Measurements from ENCODE around the gene POU6F1. TPM values are rescaled to one million over a fixed set of nuclear protein-coding genes. Genes with fewer than 3 reads are reported as not detected.
"Not testable (repeated sequence)": the region's sequence is repeated elsewhere in the genome, so short reads cannot be mapped to it uniquely, and the experiment has no call there.

Gene POU6F1
- total RNA-seq, 1 experiment from 2014 or later, result 8.3 TPM

DNA sequence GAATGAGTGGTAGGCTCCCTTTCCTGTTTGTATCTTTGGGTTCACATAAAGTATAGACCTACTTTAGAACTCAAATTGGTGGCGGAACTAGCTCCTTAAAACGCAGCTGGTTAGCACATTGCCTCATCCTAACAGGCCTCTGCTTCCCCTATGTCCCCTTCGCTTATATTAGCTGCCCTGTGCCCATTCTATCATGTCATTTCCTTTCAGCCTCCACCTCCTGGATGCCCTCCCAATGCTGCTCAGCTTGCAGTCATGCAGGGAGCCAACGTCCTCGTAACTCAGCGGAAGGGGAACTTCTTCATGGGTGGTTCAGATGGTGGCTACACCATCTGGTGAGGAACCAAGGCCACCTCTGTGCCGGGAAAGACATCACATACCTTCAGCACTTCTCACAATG lies 24.3 kb upstream of the POU6F1 start:
- H3K27me3 ChIP-seq (ENCODE audit: control insufficient read depth, insufficient read depth, low read length), result no peaks in the 10 kb centered on the region
- H3K36me3 ChIP-seq (replicated peaks; ENCODE audit: control insufficient read depth, insufficient read depth, low read length), result peaks cover 16% of the 10 kb centered on the region

DNA sequence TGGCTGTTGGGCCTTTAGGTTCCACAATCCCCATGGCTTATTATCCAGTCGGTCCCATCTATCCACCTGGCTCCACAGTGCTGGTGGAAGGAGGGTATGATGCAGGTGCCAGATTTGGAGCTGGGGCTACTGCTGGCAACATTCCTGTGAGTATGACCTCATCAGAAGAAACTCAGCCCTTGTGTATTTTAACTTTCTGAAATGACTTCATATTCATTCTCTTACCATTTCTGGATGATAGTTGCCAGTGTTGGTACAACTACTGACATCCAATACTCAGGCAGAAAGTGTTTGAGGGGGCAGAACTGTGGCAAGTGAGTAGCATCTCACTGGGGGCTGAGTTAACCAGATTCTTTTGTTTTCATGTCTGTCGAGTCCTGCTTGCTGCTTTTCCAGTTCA lies 23.1 kb upstream of the POU6F1 start:
- DNase-seq, result no peak
- peaks cover 14% of the 10 kb centered on the region for H3K36me3 ChIP-seq (replicated peaks; ENCODE audit: control insufficient read depth, insufficient read depth, low read length)
- H3K27me3 ChIP-seq (ENCODE audit: control insufficient read depth, insufficient read depth, low read length), result no peaks in the 10 kb centered on the region
- no peak overlapping the region for H3K4me3 ChIP-seq (ENCODE audit: insufficient read depth, low read depth, low read length)

More for the DNA sequence above, 24.3 kb upstream of the POU6F1 start:
- no peak overlapping the region for H3K4me3 ChIP-seq (ENCODE audit: insufficient read depth, low read depth, low read length)
- DNase-seq, result no peak

DNA sequence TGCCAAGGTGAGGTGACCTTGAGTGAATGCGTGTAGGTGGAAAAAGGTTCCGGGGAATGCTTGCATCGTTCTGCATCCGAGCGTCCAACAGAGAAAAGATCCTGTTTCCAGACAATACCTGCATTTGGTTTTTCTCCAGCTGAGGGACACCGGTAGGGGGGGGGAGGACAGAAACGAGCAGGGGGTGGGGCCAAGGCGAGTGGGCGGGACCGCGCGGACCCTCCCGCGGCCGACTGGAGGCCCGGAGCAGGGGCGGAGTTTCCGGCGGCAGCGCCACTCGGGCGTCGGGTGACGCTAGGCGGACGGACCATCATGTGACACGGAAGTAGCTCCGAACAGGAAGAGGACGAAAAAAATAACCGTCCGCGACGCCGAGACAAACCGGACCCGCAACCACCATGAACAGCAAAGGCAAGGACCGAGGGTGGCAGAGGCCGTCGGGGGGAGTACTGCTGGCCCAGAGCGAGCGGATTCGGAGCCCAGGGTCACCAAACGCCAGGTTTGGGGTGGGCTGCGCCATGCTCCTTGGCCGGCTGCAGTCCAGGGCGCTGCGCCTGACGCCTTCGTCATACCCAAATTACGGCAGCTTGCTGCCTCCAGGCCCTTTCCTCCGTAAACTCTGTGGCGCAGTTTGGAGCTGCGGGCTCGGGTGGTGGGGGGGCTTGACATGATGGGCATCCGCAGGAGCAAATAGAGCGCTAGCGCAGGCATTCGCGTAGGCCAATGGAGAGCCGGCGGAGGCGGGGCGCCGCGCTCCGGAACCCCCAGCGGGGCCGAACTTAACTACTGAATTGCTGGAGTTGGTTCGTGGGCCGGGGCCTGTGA lies 20.9 kb upstream of the POU6F1 start, which contains the start of gene DAZAP2:
Gene DAZAP2, plus strand, starts transcription at position 317 of the 825 bp plus-strand sequence. Its CDS starts 82 bp downstream, at position 399.
- Histone ChIP-seq H3K4me3 (ENCODE audit: insufficient read depth, low read depth, low read length) (peak within 1 kb of the TSS; percentile 100), H3K36me3 (replicated peaks; ENCODE audit: control insufficient read depth, insufficient read depth, low read length) (peaks cover 14% of the 10 kb centered on the region), H3K27me3 (ENCODE audit: control insufficient read depth, insufficient read depth, low read length) (no peaks in the 10 kb centered on the region)
- DNase-seq, result peak; percentile 99

DNA sequence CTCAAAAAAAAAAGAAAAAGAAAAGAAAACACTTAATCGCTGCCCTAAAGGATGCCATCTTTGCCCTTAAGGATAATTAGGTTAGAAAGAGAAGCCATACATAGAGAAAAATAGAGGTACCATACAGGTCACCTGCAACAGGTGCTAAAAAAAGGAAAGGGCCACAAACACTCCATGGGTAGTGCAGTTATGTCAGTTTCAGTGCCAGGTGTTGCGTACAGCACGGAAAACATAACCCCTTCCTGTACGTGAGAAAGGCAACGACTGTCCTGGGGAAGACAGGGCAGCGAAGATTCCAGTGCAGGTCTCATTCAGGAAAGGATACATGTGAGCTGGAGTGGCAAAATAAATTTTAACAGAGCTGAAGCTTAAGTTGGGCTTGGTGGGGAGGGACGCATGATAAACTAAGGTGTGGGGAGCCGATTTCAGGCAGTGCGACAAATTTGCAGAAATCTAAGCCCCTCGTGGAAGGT lies 20.2 kb upstream of the POU6F1 start:
- no peaks in the 10 kb centered on the region for H3K27me3 ChIP-seq (ENCODE audit: control insufficient read depth, insufficient read depth, low read length)
- H3K36me3 ChIP-seq (replicated peaks; ENCODE audit: control insufficient read depth, insufficient read depth, low read length), result peaks cover 14% of the 10 kb centered on the region
- H3K4me3 ChIP-seq (ENCODE audit: insufficient read depth, low read depth, low read length), result peak overlapping the region; percentile 100
- DNase-seq, result no peak

DNA sequence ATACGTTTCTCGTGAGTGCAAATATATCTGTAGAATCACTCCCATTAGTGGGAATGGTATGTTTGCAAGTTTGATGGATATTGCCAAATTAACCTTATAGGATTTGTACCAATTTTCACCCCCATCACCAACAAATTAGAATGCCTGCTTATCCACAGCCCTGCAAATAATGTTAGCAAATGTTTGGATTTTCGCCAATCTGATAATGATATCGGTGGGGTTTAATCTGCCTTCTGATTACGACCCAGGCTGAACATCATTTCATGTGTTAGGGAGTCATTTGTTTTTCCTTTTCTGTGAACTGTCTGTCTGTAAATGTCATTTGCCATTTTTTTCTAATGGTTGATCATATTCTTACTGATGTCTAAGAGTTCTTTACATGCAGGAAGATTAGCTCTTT lies 16.7 kb upstream of the POU6F1 start:
- no peak overlapping the region for H3K4me3 ChIP-seq (ENCODE audit: insufficient read depth, low read depth, low read length)
- DNase-seq, result no peak
- H3K36me3 ChIP-seq (replicated peaks; ENCODE audit: control insufficient read depth, insufficient read depth, low read length), result no peaks in the 10 kb centered on the region
- no peaks in the 10 kb centered on the region for H3K27me3 ChIP-seq (ENCODE audit: control insufficient read depth, insufficient read depth, low read length)

DNA sequence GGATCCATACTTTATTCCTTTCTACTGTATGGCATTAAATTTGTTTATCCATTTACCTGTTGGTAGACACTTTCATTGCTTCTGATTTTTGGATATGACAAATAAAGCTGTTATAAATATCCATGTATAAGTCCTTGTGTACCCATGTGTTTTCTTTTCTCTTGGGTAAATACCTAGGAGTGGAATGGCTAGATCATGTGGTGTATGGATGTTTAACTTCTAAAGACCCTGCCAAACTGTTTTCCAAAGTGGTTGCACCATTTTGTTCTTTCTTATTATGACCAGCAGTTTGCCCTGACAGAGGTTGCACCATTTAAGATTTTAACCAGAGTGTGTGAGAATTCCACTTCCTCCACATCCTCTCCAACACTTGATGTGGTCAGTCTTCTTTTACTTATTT lies 14.8 kb upstream of the POU6F1 start:
- no peak for DNase-seq
- Histone ChIP-seq H3K4me3 (ENCODE audit: insufficient read depth, low read depth, low read length) (no peak overlapping the region), H3K36me3 (replicated peaks; ENCODE audit: control insufficient read depth, insufficient read depth, low read length) (no peaks in the 10 kb centered on the region), H3K27me3 (ENCODE audit: control insufficient read depth, insufficient read depth, low read length) (no peaks in the 10 kb centered on the region)

DNA sequence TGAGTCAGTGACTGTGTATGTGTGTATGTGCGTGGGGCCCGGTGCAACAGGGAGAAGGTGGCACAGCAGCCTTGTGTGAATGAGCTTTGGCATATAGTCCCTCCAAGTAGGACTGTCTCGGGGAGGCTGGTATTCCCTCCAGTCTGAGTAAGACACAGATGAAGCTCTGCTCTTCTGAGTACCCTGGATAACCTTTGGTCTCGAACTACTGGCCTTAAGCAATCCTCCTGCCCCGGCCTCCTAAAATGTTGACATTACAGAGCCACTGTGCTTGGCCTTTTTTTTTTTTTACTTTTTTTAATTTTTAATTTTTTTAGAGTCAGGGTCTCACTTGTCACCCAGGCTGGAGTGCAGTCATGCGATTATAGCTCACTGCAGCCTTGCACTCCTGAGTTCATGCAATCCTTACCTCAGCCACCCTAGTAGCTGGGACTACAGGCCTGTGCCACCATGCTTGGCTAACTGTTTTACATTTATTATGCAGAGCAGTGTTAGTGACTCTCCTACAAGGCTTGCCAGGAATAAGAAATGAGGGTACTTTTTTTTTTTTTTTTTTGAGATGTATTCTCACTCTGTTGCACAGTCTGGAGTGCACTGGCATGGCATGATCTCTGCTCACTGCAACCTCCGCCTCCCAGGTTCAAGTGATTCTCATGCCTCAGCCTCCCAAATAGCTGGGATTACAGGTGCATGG lies 11.4 kb upstream of the POU6F1 start:
- Histone ChIP-seq H3K4me3 (ENCODE audit: insufficient read depth, low read depth, low read length) (no peak overlapping the region), H3K36me3 (replicated peaks; ENCODE audit: control insufficient read depth, insufficient read depth, low read length) (no peaks in the 10 kb centered on the region), H3K27me3 (ENCODE audit: control insufficient read depth, insufficient read depth, low read length) (no peaks in the 10 kb centered on the region)
- no peak for DNase-seq

DNA sequence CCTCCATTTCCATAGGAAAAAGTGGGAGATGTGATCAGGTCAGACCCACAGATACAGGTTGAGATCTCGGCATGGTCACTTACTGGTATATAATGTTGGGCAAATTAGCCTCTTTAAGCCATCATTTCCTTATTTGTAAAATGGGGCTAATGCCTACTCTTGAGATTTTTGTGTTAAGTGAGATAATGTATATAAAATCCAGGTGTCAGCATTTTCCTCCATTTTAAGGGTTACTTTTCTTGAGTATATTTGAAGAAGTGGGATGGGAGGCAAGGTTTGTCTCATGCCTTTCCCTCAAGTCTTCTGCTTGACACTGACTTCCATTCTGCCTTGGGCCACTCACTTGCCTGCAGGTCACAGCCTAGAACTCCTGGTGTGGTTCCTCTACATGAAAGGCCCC lies 10.1 kb upstream of the POU6F1 start:
- Histone ChIP-seq H3K36me3 (replicated peaks; ENCODE audit: control insufficient read depth, insufficient read depth, low read length) (no peaks in the 10 kb centered on the region), H3K27me3 (ENCODE audit: control insufficient read depth, insufficient read depth, low read length) (no peaks in the 10 kb centered on the region), H3K4me3 (ENCODE audit: insufficient read depth, low read depth, low read length) (no peak overlapping the region)
- DNase-seq, result no peak

DNA sequence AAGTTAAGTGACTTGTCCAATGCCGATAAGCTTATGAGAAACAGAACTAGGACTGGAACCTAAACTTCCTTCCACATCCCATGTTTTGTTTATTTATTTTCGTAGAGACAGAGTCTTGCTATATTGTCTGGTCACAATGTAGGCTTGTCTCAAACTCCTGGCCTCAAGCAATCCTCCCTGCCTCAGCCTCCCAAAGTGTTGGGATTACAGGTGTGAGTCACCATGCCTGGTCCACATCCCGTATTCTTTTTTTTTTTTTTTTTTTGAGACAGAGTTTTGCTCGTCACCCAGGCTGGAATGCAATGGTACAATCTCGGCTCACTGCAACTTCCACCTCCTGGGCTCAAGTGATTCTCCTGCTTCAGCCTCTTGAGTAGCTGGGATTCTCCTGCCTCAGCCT lies 9.2 kb upstream of the POU6F1 start:
- not testable (repeated sequence) for DNase-seq; H3K27me3 ChIP-seq (ENCODE audit: control insufficient read depth, insufficient read depth, low read length); H3K36me3 ChIP-seq (replicated peaks; ENCODE audit: control insufficient read depth, insufficient read depth, low read length); H3K4me3 ChIP-seq (ENCODE audit: insufficient read depth, low read depth, low read length)

DNA sequence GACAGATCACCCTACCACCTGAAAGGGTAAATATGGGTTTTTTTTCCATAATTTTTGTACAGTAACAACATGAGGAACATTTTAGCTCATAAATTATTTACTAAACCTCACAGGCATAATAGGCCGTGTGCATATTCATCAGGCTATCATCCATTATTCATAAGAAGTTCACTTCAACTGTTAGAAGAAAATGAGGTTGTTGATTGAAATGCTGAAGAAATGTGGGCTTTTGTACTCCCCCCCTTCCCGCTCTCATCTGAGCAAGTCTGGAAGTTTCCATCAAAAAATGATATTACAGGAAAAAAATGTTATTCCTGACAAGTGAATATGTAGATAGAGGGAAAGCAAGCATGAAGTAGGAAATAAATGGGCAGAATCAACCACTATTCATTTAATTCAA lies 7.9 kb upstream of the POU6F1 start:
- Histone ChIP-seq H3K27me3 (ENCODE audit: control insufficient read depth, insufficient read depth, low read length) (no peaks in the 10 kb centered on the region), H3K36me3 (replicated peaks; ENCODE audit: control insufficient read depth, insufficient read depth, low read length) (no peaks in the 10 kb centered on the region), H3K4me3 (ENCODE audit: insufficient read depth, low read depth, low read length) (no peak overlapping the region)
- no peak for DNase-seq

DNA sequence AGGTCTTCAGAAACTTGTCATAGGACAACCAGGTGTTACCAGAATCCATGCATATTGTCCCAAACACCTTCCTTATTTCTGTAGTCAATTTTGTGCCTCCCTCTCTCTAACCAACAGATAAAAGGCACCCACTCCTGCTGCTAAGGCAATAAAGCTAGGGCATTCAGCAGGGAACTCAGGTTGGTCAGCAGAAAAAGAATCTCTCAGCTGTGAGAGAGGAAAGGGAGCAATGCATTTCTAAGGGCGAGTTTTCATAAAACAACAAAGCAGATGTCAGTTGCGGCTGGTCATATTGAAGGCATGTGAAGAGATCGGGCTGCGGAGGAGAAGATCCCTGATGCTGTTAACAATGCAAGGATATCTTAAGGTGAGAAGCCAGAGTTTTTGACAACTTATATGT lies 7.4 kb upstream of the POU6F1 start:
- no peak for DNase-seq
- no peaks in the 10 kb centered on the region for H3K27me3 ChIP-seq (ENCODE audit: control insufficient read depth, insufficient read depth, low read length)
- H3K4me3 ChIP-seq (ENCODE audit: insufficient read depth, low read depth, low read length), result no peak overlapping the region
- no peaks in the 10 kb centered on the region for H3K36me3 ChIP-seq (replicated peaks; ENCODE audit: control insufficient read depth, insufficient read depth, low read length)

DNA sequence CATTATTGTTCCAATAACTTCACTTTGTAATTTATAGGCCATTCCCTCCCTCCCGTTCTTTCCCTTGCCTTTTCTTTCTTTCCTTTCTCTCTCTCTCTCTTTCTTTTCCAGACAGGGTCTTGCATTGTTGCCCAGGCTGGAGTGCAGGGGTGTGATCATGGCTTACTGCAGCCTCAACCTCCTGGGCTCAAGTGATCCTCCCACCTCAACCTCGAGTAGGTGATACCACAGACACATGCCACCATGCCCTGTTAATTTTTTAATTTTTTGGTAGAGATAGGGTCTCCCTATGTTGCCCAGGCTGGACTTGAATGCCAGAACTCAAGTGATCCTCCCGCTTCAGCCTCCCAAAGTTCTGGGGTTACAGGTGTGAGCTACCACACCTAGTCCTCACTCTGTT lies 6.8 kb upstream of the POU6F1 start:
- Histone ChIP-seq H3K27me3 (ENCODE audit: control insufficient read depth, insufficient read depth, low read length) (no peaks in the 10 kb centered on the region), H3K36me3 (replicated peaks; ENCODE audit: control insufficient read depth, insufficient read depth, low read length) (no peaks in the 10 kb centered on the region), H3K4me3 (ENCODE audit: insufficient read depth, low read depth, low read length) (no peak overlapping the region)
- no peak for DNase-seq

DNA sequence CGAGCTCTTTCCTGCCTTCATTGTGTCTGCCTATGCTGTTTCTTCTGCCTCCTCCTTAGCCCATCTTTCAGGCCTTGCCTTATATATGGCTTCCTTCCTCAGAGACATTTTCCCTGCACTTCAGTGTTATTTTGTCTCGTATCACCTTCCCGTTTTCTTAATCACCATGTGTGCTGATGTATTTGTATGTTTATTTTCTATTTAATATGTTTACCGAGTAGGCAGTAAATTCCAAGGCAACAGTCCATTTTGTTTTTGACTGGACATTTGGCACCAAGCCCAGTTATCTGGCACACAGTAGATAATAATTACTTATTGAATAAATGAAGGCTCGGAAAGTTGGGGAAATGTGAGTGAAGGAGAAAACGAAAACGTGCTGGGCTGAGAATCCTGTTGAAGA lies 4.6 kb upstream of the POU6F1 start:
- no peaks in the 10 kb centered on the region for H3K36me3 ChIP-seq (replicated peaks; ENCODE audit: control insufficient read depth, insufficient read depth, low read length)
- H3K4me3 ChIP-seq (ENCODE audit: insufficient read depth, low read depth, low read length), result no peak overlapping the region
- H3K27me3 ChIP-seq (ENCODE audit: control insufficient read depth, insufficient read depth, low read length), result no peaks in the 10 kb centered on the region
- no peak for DNase-seq

DNA sequence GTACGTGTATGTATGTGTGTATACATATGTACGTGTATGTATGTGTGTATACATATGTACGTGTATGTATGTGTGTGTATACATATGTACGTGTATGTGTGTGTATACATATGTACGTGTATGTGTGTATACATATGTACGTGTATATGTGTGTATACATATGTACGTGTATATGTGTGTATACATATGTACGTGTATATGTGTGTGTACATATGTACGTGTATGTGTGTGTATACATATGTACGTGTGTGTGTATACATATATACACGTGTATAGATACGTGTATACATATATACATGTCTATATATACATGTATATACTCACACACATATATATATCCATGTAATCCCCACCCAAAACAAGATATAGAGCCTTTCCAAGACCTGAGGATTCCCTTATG lies 2.0 kb upstream of the POU6F1 start:
- not testable (repeated sequence) for DNase-seq; H3K27me3 ChIP-seq (ENCODE audit: control insufficient read depth, insufficient read depth, low read length); H3K36me3 ChIP-seq (replicated peaks; ENCODE audit: control insufficient read depth, insufficient read depth, low read length); H3K4me3 ChIP-seq (ENCODE audit: insufficient read depth, low read depth, low read length)

DNA sequence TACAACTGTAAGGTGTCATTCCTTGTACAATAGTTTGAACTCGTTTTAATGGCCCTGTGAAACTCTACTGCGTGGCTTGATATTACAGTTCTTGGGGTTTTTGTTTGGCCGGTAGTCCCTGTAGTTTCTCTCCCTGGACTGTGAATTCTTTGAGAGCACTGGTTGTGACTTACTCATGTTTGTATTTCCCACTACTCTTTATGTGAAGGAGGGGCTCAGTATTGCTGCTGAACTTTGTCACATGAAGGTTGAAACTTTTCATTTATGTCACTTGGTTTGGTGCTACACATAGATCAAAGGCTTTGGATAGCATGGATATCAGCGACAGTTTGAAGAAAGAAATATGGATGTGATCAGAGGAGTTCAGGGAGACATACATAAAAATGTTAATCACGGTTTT lies 1.5 kb upstream of the POU6F1 start:
- no peak overlapping the region for H3K4me3 ChIP-seq (ENCODE audit: insufficient read depth, low read depth, low read length)
- H3K36me3 ChIP-seq (replicated peaks; ENCODE audit: control insufficient read depth, insufficient read depth, low read length), result no peaks in the 10 kb centered on the region
- no peak for DNase-seq
- no peaks in the 10 kb centered on the region for H3K27me3 ChIP-seq (ENCODE audit: control insufficient read depth, insufficient read depth, low read length)

All from H7 (cell line).